ENCODE measurements around the gene IL32. TPM values are rescaled to one million over a fixed set of nuclear protein-coding genes. Genes with fewer than 3 reads are reported as not detected.
"Not testable (repeated sequence)": the region's sequence is repeated elsewhere in the genome, so short reads cannot be mapped to it uniquely, and the experiment has no call there.

Gene IL32
- polyA plus RNA-seq, 5 donors = 39.7 to 103 (median 61.6) TPM

DNA sequence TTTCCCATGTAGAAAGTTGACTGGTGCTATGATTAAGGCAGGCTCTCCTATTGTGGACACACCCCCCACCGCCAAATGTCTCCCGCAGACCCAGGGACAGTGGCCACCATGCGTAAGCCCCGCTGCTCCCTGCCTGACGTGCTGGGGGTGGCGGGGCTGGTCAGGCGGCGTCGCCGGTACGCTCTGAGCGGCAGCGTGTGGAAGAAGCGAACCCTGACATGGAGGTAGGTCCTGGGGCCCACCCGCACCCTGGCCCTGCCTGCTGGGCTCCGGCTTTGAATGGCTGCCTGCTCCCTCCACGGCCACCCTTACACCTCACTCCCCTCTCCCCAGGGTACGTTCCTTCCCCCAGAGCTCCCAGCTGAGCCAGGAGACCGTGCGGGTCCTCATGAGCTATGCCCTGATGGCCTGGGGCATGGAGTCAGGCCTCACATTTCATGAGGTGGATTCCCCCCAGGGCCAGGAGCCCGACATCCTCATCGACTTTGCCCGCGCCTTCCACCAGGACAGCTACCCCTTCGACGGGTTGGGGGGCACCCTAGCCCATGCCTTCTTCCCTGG lies 15.4 kb upstream of the IL32 start:
- DNase-seq = no peak

DNA sequence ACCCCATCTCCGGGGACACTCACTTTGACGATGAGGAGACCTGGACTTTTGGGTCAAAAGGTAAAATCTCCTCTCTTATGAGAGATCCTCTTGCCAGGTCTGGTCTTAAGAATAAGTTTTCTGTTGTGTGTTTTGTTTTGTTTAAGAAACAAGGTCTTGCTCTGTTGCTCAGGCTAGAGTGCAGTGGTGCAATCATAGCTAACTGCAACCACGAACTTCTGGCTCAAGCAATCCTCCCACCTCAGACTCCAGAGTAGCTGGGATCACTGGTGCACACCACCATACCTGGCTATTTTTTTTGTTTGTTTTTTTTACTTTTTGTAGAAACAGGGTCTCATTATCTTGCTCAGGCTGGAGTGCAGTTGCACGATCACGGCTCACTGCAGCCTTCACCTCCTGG lies 15.0 kb upstream of the IL32 start:
- DNase-seq = no peak

- no peak for DNase-seq
These were observed 14.4 kb upstream of the IL32 start for GRCh38 chr16:3051009-3051408.

DNA sequence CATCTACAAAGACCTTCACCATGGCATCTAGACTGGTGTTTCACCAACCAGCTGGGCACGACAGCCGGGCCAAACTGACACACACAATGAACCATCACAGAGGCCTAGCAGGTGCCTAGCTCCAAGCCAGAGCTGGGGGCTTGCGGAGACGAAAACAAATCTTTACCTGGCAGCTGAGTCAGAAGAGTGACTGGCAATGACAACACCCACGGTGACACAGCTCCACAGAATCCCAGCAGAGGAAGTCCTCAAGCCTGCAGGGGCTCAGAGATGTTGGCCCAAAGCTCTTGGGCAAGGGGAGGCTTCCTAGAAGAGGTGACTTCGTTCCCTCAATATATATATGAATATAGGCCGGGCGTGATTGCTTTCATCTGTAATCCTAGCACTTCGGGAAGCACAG lies 13.9 kb upstream of the IL32 start:
- no peak for DNase-seq

DNA sequence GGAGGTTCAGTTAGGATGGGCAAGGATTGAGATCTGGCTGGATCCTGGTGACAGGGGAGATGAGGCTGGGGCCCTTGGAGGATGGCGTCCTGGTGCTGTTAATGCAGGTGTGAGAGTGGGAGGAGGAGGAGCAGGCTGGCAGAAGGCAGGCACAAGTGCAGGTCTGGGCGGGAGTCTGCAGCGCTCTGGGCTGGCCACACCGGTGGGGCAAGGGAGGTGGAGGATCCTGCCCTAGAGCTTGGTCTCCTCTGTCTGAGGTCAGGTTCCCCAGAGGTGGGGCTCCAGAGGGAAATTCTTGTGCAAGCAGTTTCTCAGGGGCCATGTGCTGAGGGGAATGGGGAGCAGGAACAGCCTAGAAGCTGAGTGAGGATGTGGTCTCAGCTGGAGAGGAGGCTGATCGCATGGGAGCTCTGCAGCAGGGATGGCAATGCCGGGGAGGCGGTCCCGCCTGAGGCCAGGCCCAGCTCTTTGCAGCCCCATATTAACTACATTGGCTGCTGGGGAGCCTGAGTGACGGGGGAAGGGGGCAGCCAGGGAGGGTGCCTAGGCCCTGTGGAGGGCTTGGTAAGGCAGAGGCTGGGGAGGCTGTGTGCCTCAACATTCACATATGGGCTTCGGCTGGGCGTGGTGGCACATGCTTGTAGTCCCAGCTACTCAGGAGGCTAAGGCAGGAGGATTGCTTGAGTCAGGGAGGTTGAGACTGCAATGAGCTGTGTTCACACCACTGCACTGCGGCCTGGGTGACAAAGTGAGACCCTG lies 12.7 kb upstream of the IL32 start:
- DNase-seq = not testable (repeated sequence)

- DNase-seq = not testable (repeated sequence)
These were observed 12.1 kb upstream of the IL32 start for GRCh38 chr16:3053330-3053710.

DNA sequence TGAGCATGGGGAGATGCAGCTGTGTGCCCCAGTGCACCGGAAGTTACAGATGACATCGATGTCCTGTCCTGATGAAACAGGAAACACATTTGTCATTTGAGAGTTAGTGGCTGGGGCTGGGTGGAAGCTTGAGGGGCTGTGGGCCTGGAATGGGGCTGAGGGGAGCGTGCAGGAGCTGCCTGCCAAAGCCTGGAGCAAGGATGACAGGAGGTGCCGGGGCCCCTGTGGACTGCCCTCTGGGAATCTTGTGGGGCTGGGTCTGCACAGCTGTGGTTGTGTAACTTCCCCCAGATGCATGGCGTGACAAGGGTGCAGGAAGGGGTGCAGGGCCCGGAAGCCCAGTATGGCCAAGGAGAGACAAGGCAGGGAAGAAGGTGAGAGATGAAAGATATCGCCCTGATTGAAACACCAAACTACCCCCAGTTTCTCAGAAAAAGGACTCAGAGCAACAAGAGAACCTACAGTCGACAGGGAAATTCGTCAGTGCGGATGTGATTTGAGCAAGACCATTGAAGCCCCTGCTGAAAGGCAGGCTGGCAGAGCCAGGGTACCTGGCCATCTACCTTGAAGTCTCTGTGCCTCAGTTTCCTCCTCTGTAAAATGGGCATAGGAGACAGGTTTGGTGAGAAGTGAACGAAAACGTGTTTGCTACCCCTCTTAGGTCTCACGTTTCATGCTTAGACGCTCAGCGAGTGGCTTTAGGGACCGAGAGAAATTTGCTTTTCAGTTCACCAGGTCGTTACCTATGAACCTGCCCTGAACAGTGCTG lies 10.3 kb upstream of the IL32 start:
- DNase-seq = no peak

GRCh38 chr16:3055734-3056115 lies 9.7 kb upstream of the IL32 start:
- DNase-seq = not testable (repeated sequence)

DNA sequence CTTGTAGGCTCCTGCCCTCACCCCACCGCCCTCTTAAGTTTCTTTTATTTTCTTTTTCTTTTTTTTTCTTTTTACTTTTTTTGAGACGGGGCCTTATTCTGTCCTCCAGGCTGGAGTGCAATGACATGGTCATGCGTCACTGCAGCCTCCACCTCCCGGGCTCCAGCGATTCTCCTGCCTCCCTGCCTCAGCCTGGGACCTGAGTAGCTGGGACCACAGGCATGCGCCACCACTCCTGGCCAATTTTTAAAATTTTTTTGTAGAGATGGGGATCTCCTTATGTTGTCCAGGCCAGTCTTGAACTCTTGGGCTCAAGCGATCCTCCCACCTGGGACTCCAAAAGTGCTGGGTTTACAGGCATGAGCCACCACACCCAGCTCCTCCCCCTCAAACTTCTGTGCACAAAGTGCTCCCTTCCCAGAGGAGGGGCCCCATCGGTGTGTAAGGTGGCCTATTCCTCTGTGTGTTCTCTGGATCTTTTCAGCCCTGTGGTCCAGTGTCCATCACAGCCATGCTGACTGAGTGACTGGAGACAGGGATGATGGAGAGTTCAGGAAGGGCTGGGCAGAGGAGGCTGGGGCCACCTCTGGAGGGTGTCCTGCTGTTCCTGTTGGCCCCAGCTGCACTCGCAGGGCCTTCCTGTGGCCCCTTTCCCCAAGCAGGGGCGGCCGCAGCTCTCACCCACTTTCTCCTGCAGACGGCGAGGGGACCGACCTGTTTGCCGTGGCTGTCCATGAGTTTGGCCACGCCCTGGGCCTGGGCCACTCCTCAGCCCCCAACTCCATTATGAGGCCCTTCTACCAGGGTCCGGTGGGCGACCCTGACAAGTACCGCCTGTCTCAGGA lies 8.9 kb upstream of the IL32 start:
- DNase-seq = no peak

DNA sequence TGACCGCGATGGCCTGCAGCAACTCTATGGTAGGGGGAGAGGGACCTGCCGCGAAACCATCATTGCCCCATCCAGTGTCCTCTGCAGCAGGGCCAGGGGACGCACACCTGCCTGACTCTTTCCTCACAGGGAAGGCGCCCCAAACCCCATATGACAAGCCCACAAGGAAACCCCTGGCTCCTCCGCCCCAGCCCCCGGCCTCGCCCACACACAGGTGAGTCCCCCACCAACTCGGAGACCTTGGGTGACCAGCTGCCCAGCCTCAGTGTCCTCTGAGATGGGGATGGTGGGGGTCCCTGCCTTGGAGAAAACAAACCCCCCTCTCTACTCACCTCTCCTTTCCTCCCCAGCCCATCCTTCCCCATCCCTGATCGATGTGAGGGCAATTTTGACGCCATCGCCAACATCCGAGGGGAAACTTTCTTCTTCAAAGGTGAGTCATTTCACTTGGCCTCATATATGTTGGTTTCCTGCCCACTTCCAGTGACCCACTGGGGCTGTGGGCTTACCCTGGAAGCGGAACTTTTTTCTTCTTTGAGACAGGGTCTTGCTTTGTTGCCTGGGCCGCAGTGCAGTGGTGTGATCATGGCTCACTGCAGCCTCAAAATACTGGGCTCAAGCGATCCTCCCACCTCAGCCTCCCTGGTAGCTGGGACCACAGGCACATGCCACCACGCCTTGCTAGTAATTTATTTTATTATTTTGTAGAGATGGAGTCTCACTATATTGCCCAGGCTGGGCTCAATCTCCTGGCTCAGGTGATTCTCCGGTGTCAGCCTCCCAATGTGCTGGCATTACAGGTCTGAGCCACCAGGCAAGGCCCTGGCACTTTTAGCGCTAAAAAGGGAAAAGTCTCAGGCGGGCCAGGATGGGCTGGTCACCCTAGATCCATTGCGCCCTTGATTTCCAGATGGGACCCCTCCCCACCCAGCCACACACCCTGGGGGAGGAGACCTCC lies 8.0 kb upstream of the IL32 start:
- no peak for DNase-seq

- DNase-seq = no peak
These were observed 7.1 kb upstream of the IL32 start for GRCh38 chr16:3058139-3059030.

GRCh38 chr16:3059041-3059722 lies 6.3 kb upstream of the IL32 start:
- peak; percentile 90 to 92 for DNase-seq

GRCh38 chr16:3059723-3060242 lies 5.7 kb upstream of the IL32 start:
- no peak for DNase-seq

- no peak for DNase-seq
These were observed 4.9 kb upstream of the IL32 start for GRCh38 chr16:3060339-3061127.

DNA sequence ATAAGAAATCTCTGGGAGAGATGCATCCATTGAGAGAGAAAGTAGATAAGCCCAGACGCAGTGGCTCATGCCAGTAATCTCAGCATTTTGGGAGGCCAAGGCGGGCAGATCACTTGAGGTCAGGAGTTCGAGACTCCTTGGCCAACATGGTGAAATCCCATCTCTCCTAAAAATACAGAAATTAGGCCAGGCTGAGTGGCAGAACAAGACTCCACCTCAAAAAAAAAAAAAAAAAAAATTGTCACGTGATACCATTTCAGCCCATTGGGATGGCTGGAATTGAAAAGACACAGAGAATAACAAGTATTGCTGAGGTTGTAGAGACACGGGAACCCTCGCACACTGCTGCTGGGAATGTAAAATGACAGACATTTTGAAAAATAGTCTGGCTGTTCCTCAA lies 2.9 kb upstream of the IL32 start:
- no peak for DNase-seq

DNA sequence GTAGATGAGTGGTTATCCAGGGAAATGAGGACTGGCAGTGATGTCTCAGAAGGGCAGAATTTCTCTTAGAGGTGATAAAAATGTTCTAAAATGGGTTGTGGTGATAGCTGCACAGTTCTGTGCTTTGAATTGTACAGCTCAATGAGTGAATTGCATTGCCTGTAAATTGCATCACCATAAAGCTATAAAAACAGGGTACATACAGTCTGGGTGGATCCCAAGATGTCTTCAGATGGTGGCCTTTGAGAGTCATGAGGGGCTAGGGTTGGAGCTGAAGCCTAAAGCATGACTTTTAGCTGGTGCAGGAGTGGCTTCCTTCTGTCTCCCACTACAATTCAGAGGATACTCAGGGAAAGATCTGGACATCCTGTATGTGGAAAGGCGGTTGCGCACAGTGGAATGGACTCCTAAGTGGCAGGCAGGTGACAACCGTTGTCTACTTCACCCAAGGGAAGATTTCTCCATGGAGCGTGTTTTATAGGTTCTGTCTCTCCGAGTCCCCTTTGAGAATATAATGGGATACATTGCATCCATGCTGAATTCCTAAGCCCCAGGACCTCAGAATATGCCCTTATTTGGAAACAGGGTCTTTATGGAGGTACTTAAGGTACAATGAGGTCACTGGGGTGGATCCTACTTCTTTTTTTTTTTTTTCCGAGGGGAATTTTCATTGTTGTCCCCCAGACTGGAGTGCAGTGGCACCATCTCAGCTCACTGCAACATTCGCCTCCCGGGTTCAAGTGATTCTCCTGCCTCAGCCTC lies 1.6 kb upstream of the IL32 start:
- DNase-seq = no peak

DNA sequence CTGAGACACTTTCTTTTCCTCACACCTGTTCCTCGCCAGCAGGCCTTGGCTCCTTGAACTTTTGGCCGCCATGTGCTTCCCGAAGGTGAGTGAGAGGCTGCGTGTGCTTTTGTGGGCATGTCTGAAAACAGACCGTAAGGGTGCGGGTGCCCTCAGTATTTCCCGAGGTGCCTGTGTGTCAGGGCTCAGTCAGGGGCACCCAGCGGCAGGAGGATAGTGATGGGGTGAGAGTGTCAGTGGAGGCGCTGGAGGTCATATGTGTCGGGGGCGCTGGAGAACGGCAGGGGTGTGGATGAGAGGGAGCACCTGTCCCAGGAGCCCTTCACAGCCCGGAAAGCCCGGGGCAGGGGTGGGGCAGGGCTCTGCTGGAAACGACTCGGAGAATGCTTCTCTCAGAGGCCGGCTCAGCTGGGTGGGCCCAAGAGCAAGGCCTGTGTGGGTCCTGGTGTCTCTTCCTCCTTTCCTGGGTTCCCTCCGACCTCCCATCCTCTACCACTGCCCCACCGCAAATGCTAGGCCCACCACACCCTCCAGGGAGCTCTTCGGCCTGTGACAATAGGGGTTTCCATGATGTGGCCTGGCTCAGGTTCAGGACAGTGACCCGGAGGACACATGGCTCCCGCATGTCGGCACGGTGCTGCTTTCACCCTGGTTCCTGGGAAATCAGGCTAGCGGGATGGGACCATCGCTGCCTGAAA lies 451 bp downstream of the IL32 start:
- DNase-seq = no peak
